Fibroblast of the aortic adventitia (primary cell): ENCODE measurements around the gene INTS15. TPM values are rescaled to one million over a fixed set of nuclear protein-coding genes. Genes with fewer than 3 reads are reported as not detected.
A peak's percentile ranks its signal among the peaks of the same experiment; 100 is the strongest.

Experiments
- DNase-seq: peaks from one replicate; pipeline ENCODE4 v3.0.0-alpha.2; 2010; ENCODE audit warnings: low read depth
- H3K4me3 ChIP-seq: 2 replicates; pipeline ENCODE4 v1.5.1; 2011; ENCODE audit warnings: low read depth, mild to moderate bottlenecking, control low read depth, low read length, moderate library complexity
- CTCF ChIP-seq: IDR thresholded peaks from 2 replicates; pipeline ENCODE4 v1.5.1; 2011; ENCODE audit warnings: mild to moderate bottlenecking, low read length, control low read depth, inconsistent platforms; ENCODE audit not compliant: insufficient read depth
- total RNA-seq: library from RNA; depleted of rRNA; stranded (reverse); fragments of >200 nt; gene quantifications from 2 replicates; pipeline ENCODE4 v1.2.3, GENCODE V29; 2012; ENCODE audit warnings: low replicate concordance

INTS15 gene
- total RNA-seq, 1 donor = 10.8 TPM

GRCh38 chr7:6612819-6613218 lies 23.0 kb downstream of the INTS15 start:
- no peak overlapping the region for H3K4me3 ChIP-seq
- no peak for DNase-seq
- TF ChIP-seq CTCF = no peak

- TF ChIP-seq CTCF = no peak
- no peak overlapping the region for H3K4me3 ChIP-seq
- DNase-seq = no peak
Observed at GRCh38 chr7:6613706-6614105, 23.9 kb downstream of the INTS15 start.

- no peak for DNase-seq
- peak within 1 kb of the TSS; percentile 38 for H3K4me3 ChIP-seq
- TF ChIP-seq CTCF = no peak
Observed at GRCh38 chr7:6614953-6615722, 25.3 kb downstream of the INTS15 start, which contains the start of gene ZNF853. TSS of gene ZNF853 (plus strand) at chr7:6615610. CDS start at chr7:6616175, 565 bp downstream.

GRCh38 chr7:6615723-6616555 lies 26.1 kb downstream of the INTS15 start:
- no peak for TF ChIP-seq CTCF
- DNase-seq = no peak
- H3K4me3 ChIP-seq = peak overlapping the region; percentile 38

GRCh38 chr7:6616854-6617643 lies 27.2 kb downstream of the INTS15 start:
- DNase-seq = no peak
- no peak for TF ChIP-seq CTCF
- no peak overlapping the region for H3K4me3 ChIP-seq

GRCh38 chr7:6618621-6619020 lies 28.8 kb downstream of the INTS15 start:
- no peak overlapping the region for H3K4me3 ChIP-seq
- no peak for DNase-seq
- no peak for TF ChIP-seq CTCF
